CD4-positive, alpha-beta T cell (primary cell): ENCODE data around the gene GRIA3. TPM values are rescaled to one million over a fixed set of nuclear protein-coding genes. Genes with fewer than 3 reads are reported as not detected.

Experiments
- ATAC-seq: fragments of 200-7000 bp; cut with Tn5 transposase; one replicate; pipeline ENCODE4 v1.10.0; 2022; ENCODE audit warnings: mild to moderate bottlenecking; ENCODE audit not compliant: poor library complexity
- CTCF ChIA-PET: fragments of 350-600 bp; sonication (Branson Sonifier 250); formaldehyde crosslinking; loops from one replicate; lab custom pipeline; 2021; ENCODE audit warnings: antibody characterized with exemption, inconsistent platforms; lab: Charles Lee
- POLR2A ChIA-PET: fragments of 350-600 bp; sonication (Branson Sonifier 250); formaldehyde crosslinking; loops from one replicate; lab custom pipeline; 2021; ENCODE audit warnings: antibody characterized with exemption, inconsistent platforms; lab: Charles Lee
- DNase-seq, 14 experiments: peaks; one replicate each; pipeline ENCODE4 v3.0.0-alpha.2; 2013 to 2020; ENCODE audit warnings: mixed read lengths in 2 of 14
- H3K27ac ChIP-seq, 2 donors: one replicate each; pipeline versions ENCODE4 v1.5.1 to v1.7.0; 2013; ENCODE audit warnings: low read length in 2 of 2, low read depth in 1 of 2, mild to moderate bottlenecking in 1 of 2
- H3K27me3 ChIP-seq, 2 experiments: 1 replicate in 1 of 2; 2 replicates in 1 of 2; pipeline versions ENCODE4 v1.6.1 to v1.7.0; 2013; ENCODE audit warnings: low read length in 2 of 2, control low read depth in 1 of 2, mild to moderate bottlenecking in 1 of 2, moderate library complexity in 1 of 2; ENCODE audit not compliant: insufficient read depth in 2 of 2, control insufficient read depth in 1 of 2
- H3K36me3 ChIP-seq: one replicate; pipeline ENCODE4 v1.6.1; 2013; ENCODE audit warnings: low read length, control low read depth; ENCODE audit not compliant: insufficient read depth
- H3K4me1 ChIP-seq: one replicate; pipeline ENCODE4 v1.6.1; 2013; ENCODE audit warnings: low read length, control low read depth; ENCODE audit not compliant: insufficient read depth
- H3K4me3 ChIP-seq: one replicate; pipeline ENCODE4 v1.5.1; 2013; ENCODE audit warnings: mild to moderate bottlenecking, low read length, moderate library complexity
- H3K9me3 ChIP-seq, 2 experiments: 1 replicate in 1 of 2; 2 replicates in 1 of 2; pipeline versions ENCODE4 v1.6.1 to v1.7.0; 2013; ENCODE audit warnings: low read length in 2 of 2, mild to moderate bottlenecking in 2 of 2, control low read depth in 1 of 2, moderate library complexity in 1 of 2; ENCODE audit not compliant: control insufficient read depth in 1 of 2, insufficient read depth in 1 of 2
- H3K27ac Mint-ChIP-seq: one replicate; pipeline ENCODE4 v1.8.0; 2020; ENCODE audit warnings: mixed read lengths
- H3K27me3 Mint-ChIP-seq: one replicate; pipeline ENCODE4 v1.8.0; 2021; ENCODE audit warnings: mixed read lengths
- H3K36me3 Mint-ChIP-seq: one replicate; pipeline ENCODE4 v1.8.0; 2021; ENCODE audit warnings: low read depth, mixed read lengths
- H3K4me1 Mint-ChIP-seq: one replicate; pipeline ENCODE4 v1.8.0; 2021; ENCODE audit warnings: low read depth, mixed read lengths
- H3K4me3 Mint-ChIP-seq: one replicate; pipeline ENCODE4 v1.8.0; 2020; ENCODE audit warnings: mild to moderate bottlenecking, mixed read lengths
- H3K9me3 Mint-ChIP-seq: one replicate; pipeline ENCODE4 v1.8.0; 2020; ENCODE audit warnings: mixed read lengths
- CTCF ChIP-seq: fragments of 200-600 bp; IDR thresholded peaks from one replicate; pipeline ENCODE4 v1.8.0; 2022; ENCODE audit warnings: antibody characterized with exemption, mild to moderate bottlenecking
- intact Hi-C, 2 experiments: fragments of 100-400 bp; cut with DNase I in 1 of 2; cut with micrococcal nuclease in 1 of 2; formaldehyde crosslinking; loops; one replicate each; pipeline versions ENCODE4 v1.15.1 to v1.9.0; 2023 to 2025; cut with DNase I, micrococcal nuclease
- total RNA-seq, 174 experiments: library from RNA in 2 of 174; stranded (reverse) in 2 of 174; gene quantifications; one replicate each; pipeline ENCODE4 v1.2.3 and lab custom pipeline; 2021 to 2026

Gene GRIA3
- total RNA-seq, 2 experiments from 2014 or later: not detected

- intact Hi-C loops: no loop called here
- Histone ChIP-seq H3K27me3 (no peaks in the 10 kb centered on the region), H3K4me1 (no peaks in the 10 kb centered on the region), H3K27ac (no peak overlapping the region), H3K9me3 (no peaks in the 10 kb centered on the region), H3K36me3 (no peaks in the 10 kb centered on the region), H3K4me3 (no peak overlapping the region)
- ChIA-PET CTCF (no interaction called here), POLR2A (no interaction called here)
- H3K27ac Mint-ChIP-seq: no peak overlapping the region
- H3K4me3 Mint-ChIP-seq: no peak overlapping the region
- ATAC-seq (no peak), DNase-seq (no peak)
- no peaks in the 10 kb centered on the region for H3K4me1 Mint-ChIP-seq
- H3K27me3 Mint-ChIP-seq: no peaks in the 10 kb centered on the region
- H3K36me3 Mint-ChIP-seq: no peaks in the 10 kb centered on the region
- TF ChIP-seq CTCF: no peak
- H3K9me3 Mint-ChIP-seq: no peaks in the 10 kb centered on the region
Observed at GRCh38 chrX:123157586-123157985, 26.5 kb upstream of the GRIA3 start.

- CTCF ChIA-PET: no interaction called here
- no peak overlapping the region for H3K4me3 ChIP-seq
Observed at GRCh38 chrX:123159403-123159802, 24.7 kb upstream of the GRIA3 start.

GRCh38 chrX:123167621-123168020 is 16.5 kb upstream of the GRIA3 start:
- POLR2A ChIA-PET: no interaction called here
- CTCF ChIA-PET: no interaction called here
- intact Hi-C loops: no loop called here

More at GRCh38 chrX:123159403-123159802, 24.7 kb upstream of the GRIA3 start:
- no peak for TF ChIP-seq CTCF
- DNase-seq (no peak), ATAC-seq (no peak)
- intact Hi-C loops: no loop called here
- Histone ChIP-seq H3K27me3 (no peaks in the 10 kb centered on the region), H3K4me1 (no peaks in the 10 kb centered on the region), H3K36me3 (no peaks in the 10 kb centered on the region), H3K27ac (no peak overlapping the region), H3K9me3 (no peaks in the 10 kb centered on the region)
- H3K9me3 Mint-ChIP-seq: no peaks in the 10 kb centered on the region
- H3K27ac Mint-ChIP-seq: no peak overlapping the region
- no peak overlapping the region for H3K4me3 Mint-ChIP-seq
- H3K27me3 Mint-ChIP-seq: no peaks in the 10 kb centered on the region
- no peaks in the 10 kb centered on the region for H3K36me3 Mint-ChIP-seq
- POLR2A ChIA-PET: no interaction called here
- H3K4me1 Mint-ChIP-seq: no peaks in the 10 kb centered on the region

More at GRCh38 chrX:123167621-123168020, 16.5 kb upstream of the GRIA3 start:
- Mint-ChIP-seq H3K4me1 (no peaks in the 10 kb centered on the region), H3K36me3 (no peaks in the 10 kb centered on the region), H3K27me3 (no peaks in the 10 kb centered on the region), H3K4me3 (no peak overlapping the region), H3K27ac (no peak overlapping the region), H3K9me3 (no peaks in the 10 kb centered on the region)
- H3K9me3 ChIP-seq: no peaks in the 10 kb centered on the region
- H3K36me3 ChIP-seq: no peaks in the 10 kb centered on the region
- H3K4me1 ChIP-seq: no peaks in the 10 kb centered on the region
- no peak for DNase-seq
- no peaks in the 10 kb centered on the region for H3K27me3 ChIP-seq
- no peak for ATAC-seq
- no peak overlapping the region for H3K4me3 ChIP-seq
- no peak for TF ChIP-seq CTCF
- no peak overlapping the region for H3K27ac ChIP-seq
